Measurements from ENCODE around the gene OR13D1.
"Not testable (repeated sequence)": the region's sequence is repeated elsewhere in the genome, so short reads cannot be mapped to it uniquely, and the experiment has no call there.

Gene OR13D1

GRCh38 chr9:104694218-104694617 lies at the start of gene OR13D1:
Gene OR13D1, plus strand, starts transcription at chr9:104694518. Its CDS starts 0 bp downstream, at chr9:104694518.
- no peak for DNase-seq (ENCODE audit: low read depth)

- DNase-seq (ENCODE audit: low read depth): no peak
These were observed 35.7 kb upstream of the OR13D1 start for GRCh38 chr9:104658496-104659195.

GRCh38 chr9:104675611-104676010 lies 18.7 kb upstream of the OR13D1 start:
- no peak for DNase-seq (ENCODE audit: low read depth)

- no peak for DNase-seq (ENCODE audit: low read depth)
These were observed 11.7 kb upstream of the OR13D1 start for GRCh38 chr9:104682642-104683041.

GRCh38 chr9:104686081-104686480 lies 8.2 kb upstream of the OR13D1 start:
- no peak for DNase-seq (ENCODE audit: low read depth)

- no peak for DNase-seq (ENCODE audit: low read depth)
These were observed 6.0 kb downstream of the OR13D1 start for GRCh38 chr9:104700306-104700705.

- not testable (repeated sequence) for DNase-seq (ENCODE audit: low read depth)
These were observed 14.4 kb downstream of the OR13D1 start for GRCh38 chr9:104708737-104709136.

- no peak for DNase-seq (ENCODE audit: low read depth)
These were observed 17.3 kb downstream of the OR13D1 start for GRCh38 chr9:104711604-104712003.

GRCh38 chr9:104725014-104725413 lies 30.7 kb downstream of the OR13D1 start:
- DNase-seq (ENCODE audit: low read depth): no peak

- no peak for DNase-seq (ENCODE audit: low read depth)
These were observed 44.1 kb downstream of the OR13D1 start for GRCh38 chr9:104738452-104738851.

GRCh38 chr9:104740621-104741020 lies 46.3 kb downstream of the OR13D1 start:
- DNase-seq (ENCODE audit: low read depth): no peak

GRCh38 chr9:104743376-104743985 lies 49.2 kb downstream of the OR13D1 start:
- DNase-seq (ENCODE audit: low read depth): no peak
